HUDEP-2 (cell line): Measurements from ENCODE around the gene C1orf167.

Experiments
- DNase-seq, 76 experiments: peaks; one replicate each; lab custom pipeline; 2025; ENCODE audit not compliant: unreplicated experiment in 76 of 76; lab: John Stamatoyannopoulos, UW

C1orf167 gene

DNA sequence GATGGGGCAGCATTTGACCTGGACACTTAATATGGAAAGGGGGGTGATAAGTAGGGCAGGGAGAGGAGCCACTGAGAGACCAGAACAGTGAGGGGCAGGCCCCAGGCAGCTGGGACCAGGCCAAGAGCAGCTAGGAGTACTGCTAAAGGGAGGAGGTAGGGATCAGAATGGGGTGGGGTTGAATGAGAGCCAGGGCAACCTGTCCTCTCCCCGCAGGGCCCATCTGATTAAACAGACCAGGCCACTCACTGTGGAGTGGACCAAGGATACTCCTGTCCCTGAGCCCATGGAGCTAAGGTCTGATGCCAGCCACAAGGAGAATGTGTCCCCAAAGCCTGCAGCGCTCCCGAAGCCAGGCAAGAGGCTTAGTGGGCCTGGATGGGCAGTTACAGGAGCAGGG is 2.1 kb downstream of the C1orf167 start:
- no peak for DNase-seq

DNA sequence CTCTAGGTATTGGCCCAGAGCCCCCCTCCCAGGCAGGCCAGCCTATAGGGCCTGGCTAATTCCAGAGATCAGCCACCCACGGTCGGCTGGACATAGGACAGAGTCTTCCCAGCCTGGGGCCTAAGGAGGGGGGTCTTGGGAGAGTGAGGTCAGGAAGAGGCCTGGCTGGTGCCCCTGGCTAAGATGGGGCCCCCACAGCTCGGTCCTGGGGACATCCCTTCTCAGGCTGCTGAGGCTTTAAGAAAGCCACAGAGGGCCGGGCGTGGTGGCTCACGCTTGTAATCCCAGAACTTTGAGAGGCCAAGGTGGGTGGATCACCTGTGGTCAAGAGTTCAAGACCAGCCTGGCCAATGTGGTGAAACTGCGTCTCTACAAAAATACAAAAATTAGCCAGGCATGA is 2.5 kb downstream of the C1orf167 start:
- no peak for DNase-seq

DNA sequence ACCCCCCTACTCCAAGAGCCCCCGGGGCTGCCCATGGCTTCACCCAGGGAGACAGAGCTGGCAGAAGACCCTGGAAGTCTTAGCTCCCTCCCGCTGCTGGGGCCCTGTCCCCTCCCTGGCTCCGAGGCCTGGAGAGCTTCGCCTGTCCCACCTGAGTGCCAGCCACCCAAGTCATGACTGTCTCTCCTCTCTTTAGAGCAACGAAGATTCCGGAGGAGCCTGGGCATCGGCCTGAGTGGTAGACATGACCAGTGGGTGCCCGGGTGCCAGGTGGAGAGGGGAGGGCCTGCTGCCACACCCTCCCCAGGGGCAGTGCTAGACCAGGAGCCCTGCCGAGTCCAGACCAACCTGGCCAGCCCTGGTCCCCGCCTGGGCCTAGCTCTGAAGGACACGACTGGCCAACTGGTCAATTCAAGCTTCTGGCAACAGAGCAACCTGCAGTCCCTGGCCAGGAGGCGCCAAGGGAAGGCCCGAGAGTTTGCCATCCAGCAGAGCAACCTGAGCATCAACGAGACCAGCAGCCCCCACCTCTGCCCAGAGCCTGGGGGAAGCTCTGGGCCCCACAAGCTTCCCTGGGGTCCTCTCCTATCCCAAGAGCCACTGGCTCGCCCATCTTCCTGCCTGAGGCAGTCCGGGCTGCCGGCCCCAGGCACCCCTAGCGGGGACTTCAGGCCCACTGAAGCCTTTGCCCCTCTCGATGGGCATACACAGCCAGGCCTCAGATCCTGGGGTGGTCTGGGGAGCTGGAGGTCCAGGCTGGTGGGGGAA is 3.9 kb downstream of the C1orf167 start:
- no peak for DNase-seq

DNA sequence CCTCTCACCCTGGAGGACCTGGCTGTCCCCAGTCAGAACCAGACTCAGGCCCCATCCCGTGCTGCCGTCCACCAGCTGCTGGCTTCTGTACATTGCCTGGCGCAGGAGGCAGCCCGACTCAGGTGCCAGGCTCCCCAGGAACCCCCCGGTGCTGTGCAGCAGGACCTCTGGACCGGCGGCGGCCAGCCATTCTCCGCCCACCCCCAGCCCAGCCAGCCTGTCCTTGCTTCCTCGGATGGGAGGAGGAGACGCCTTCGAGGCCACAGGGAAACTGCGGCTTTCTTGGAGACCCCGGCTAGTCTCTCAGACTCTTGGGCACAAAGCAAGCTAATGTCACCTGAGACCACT is 4.4 kb downstream of the C1orf167 start:
- DNase-seq = no peak

DNA sequence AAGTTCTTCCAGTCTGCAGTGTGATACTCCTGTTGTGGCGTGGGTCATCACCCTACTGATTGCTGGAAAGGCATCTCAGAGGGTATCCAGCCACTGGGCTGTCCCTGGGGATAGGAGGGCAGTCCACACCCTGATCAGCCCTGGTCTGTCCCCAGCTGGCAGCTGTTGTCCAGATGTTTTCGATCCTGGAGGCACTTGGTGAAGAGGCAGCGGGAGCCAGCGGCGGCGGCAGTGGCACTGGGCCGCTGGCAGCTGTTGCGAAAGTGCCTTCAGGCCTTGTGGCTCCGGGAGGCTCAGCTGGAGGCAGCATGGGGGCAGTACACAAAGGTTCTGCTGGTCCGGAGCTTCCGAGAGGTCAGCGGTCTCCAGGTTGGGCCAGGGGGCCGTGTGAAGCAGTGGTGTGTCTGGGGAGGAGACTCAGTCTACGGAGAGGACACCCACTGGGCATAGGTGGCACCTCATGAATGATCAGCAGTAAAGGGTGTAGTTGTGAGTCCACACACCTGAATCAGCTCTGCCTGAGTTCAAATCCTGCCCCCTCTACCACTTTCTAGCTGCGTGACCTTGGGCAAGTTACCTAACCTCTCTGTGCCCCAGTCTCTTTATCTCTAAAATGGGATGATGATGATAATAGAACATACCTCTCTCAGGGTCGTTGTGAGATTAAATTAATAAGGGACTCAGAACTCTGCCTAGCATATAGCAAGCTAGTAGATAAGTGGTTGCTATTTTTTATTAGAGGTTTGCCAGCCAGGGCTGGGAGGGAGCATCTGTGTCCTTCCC is 6.1 kb downstream of the C1orf167 start:
- no peak for DNase-seq

DNA sequence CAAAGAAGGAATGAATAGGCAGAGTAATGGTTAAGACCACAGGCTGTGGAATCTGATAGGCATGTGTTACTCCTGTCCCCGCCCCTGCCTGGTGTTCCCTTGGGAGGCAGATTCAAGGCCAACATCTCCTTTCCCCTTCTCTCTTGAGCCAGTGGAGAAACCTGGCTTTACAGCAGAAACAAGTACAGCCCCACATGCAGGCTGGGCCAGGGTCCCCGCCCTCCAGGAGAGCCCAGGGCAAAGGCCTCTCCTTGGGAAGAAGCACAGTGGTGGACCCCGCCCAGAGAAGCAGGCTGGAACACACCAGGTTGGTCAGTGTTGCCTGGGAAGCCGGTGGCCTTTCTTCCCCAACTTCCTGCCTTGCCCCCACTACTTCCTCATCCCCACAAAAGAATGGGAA is 6.8 kb downstream of the C1orf167 start:
- DNase-seq = no peak

DNA sequence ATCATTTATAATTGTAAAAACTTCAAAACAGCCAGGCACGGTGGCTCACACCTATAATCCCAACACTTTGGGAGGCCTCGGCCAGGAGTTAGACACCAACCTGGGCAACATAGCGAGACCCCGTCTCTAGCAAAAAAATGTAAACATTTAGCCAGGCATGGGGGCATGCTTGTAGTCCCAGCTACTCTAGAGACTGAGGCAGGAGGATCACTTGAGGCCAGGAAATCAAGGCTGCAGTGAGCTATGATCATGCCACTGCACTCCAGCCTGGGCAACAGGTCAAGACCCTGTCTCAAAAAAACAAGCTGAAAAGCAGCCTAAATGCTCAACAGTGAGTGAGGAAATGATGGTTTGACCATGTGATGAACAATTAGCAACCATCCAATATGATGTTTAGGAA is 7.3 kb downstream of the C1orf167 start:
- no peak for DNase-seq

DNA sequence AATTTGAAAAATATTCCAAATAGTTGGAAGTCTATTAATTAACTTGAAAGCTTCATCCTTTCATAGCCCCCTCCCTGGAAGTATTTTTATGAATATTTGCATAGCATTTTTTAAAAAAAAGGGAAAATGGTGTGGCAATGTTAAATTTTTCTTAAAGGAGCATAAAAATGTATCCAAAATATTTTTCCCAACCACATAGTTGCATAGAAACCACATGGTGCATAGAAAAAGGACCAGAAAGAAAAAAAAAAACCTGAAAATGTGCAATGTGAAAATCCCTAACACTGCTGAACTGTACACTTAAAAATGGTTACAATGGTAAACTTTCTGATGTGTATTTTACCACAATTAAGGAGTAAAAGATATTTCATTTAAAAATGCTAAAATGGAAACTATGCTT is 8.0 kb downstream of the C1orf167 start:
- no peak for DNase-seq

DNA sequence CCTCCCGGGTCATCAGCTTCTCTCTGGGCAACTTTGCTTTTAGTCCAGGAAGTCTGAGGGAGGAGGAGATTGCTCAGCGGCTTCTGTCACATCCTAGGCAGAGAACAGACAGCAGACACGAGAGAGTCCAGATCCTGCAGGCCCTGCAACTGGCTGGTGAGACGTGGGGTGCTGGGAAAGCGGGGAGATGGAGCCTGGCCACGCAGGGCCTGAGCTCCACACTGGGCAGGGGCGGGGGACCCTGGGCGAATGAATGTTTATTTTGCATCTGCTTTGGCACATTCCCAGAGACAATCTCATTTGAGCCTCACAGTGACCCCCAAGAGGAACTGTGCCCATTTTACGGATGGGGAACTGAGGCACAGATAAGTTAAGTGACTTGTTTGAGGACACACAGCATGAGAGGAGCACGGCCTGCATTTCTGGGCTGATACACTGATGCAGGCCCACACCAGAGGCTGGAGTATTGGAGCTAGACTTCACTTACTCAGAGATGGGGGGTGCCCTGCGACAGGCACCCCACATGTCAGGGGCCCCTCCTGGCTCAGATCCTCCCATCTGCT is 9.6 kb downstream of the C1orf167 start:
- no peak for DNase-seq

DNA sequence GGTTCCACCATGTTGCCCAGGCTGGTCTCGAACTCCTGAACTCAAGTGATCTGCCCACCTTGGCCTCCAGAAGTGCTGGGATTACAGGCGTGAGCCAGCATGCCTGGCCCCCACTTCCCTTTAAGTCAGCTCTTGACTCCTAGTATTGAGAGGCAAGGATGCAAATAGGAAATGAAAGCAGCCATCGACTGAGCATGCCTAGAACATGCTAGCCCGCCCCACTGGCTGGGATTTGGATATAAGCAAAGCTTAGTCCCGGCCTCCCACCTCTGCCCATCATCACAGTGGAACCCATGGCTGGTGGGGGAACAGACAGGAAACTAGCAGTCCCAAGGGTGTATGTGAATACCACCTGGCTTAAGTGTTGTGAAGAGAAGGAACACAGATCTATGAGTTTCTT is 10.5 kb downstream of the C1orf167 start:
- no peak for DNase-seq

DNA sequence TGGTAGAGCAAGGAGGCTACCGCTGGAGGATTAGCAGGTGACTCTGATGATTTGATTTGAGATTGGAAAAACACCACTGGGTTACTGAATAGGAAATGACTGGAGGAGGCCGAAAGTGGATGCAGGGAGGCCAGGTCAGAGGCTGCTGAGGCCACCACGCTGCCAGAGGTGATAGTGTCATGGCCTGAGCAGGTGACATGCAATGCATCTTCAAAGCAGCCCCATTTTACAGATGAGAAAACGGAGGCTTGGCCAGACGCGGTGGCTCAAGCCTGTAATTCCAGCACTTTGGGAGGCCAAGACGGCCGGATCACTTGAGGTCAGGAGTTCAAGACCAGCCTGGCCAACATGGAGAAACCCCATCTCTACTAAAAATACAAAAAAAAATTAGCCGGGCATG is 12.8 kb downstream of the C1orf167 start:
- no peak for DNase-seq

DNA sequence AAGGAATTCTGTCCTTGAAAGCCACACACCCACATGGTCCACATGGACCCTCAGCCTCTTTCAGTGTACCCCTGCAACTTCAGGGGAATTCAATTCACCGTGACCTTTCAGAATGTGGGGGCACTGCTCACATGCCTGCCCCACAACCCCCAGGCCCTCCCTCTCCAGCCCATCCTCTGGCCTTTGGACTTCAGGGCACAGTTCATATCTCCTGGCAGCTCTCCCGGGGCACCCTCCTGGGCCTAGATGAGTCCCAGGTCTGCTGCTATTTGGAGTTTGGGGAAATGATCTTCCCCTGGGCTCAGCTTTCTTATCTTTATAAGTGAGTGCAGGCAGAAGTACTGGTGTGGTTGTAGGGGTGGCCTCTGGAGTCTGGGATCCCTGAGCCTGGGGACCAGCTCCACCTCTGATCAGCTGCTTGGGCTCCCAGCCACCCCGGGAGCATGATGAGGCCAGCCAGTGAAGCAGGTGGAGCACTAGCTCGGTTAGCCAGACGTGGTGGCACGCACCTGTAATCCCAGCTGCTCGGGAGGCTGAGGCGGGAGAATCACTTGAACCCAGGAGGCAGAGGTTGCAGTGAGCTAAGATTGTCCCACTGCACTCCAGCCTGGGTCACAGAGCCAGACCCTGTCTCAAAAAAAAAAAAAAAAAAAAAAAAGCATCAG is 15.8 kb downstream of the C1orf167 start:
- DNase-seq = no peak

DNA sequence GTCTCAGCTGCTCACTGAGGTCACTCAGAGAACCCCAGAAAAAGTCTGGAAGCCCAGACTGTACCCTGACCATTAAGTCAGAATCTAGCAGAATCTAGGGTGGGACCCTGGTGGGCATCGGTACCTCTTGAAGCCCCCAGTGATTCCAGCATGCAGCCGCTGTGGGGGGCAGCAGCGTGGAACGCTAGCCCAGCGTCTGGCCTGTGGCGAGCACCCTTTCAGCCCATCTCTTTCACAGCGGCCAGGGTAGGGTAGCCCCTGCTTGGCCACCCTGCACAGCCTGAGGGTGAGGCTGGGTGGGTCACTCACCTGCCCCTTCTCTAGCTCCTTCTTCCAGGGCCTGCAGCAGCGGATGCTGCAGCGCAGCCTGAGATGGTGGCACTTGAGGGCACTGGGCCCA is 16.3 kb downstream of the C1orf167 start:
- DNase-seq = no peak

DNA sequence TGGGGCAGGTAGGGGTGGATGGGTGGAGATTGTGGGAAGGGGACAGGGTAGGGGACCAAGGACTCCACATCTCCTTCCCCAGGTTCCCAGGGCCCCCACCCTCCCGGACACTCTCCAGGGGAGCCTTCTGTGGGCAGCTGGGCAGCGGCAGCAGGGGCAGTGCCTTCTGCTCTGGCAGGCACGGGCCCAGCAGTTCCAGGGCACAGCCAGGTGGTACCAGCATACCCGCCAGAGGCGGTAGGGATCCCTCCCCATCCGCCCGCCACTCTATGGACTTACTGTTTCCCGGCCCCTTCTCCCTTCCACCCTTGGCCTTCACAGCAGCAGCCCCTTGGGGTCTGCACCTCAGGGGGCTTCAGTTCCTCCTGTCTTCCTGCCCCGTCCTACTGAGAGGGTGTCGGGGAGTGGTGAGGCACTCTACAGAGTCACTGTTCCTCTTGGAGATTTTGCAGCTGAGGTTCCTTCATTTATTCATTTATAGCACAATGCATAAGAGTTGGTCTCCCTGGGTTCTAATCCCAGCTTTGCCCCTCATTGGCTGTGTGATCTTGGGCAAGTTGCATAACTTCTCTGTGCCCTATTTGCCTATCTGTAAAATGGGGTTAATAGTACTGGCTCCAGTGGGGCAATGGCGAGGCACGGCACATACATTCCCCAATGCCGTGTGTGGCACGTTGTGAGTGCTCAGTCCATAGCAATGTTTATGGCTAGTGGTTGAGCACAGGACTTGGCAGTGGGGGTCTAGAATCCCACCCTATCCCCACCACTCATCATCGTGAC is 17.0 kb downstream of the C1orf167 start:
- no peak for DNase-seq

DNA sequence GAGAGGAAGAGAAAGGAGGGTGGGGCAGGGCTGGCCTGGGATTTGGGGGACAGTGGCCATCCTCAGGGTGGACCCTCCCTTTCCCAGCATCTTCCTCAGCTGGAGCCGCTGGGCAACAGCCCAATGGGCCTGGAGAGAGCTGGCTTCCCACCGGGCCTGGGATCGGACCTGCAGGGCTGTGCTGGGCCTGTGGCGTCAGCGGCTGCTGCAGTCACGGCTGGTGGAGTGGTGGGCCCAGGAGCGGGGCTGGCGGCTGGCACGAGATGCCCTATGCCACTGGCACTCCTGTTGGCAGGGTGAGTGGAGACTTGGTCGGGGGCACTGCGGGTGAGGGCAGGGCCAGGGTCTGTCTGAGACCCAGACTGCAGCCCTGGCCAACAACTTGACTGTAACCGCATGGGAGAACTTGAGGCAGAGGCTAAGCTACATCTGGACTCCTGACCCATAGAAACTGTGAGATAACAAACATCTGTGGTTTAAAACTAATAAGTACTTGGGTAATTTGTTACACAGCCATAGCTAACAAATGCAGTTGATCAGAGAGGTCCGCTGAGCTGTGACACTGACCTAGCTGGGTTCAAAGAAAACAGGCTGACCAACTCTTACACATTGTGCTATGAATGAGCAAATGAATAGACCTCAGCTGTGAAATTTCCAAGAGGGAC is 17.9 kb downstream of the C1orf167 start:
- no peak for DNase-seq

DNA sequence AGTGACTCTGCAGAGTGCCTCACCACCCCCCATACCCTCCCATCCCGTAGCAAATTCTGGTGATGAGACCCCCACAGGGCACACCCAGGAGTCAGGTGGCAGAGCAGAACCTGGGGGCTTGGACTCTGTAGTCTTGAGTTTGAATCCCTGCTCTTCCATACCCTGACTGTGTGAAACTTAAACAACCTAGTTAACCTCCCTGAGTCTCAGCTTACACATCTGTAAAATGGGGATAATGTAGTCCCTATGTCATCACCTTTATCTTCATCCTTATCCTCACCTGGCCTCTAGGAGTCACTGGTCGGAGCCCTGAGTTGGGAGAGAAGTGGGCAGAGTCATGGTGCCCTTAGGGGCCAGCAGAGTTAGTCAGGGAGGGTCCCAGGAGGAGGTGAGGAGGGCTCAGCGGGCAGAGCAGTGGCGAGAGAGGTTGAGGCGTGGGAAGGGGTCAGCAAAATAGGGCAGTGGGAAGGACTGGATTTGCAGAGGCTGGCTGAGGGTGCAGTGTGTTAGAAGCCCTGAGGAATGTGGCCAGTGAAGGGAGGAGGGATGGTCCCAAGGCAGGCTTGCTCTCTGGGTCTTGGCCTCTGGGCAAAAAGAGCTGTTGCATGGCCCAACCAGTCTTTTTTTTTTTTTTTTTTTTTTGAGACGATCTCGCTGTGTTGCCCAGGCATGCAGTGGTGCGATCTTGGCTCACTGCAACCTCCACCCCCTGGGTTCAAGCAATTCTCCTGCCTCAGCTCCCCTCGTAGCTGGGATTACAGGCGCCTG is 18.6 kb downstream of the C1orf167 start:
- DNase-seq = no peak

DNA sequence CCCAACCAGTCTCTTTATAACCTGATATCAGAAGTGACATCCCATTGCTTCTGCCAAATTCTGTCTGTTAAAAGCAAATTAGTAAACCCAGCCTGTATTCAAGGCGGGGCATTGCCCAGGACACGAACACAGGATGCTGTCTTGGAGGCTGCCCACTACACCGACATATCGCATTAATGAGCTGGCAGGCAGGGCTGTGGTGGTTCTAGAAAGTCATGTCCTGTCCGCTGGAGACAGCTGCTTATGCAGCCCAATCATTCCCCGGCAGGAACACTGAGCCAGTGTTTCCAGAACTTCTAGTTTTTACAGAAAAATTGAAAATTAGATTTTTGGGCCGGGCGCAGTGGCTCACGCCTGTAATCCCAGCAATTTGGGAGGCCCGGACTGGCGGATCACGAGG is 19.3 kb downstream of the C1orf167 start:
- no peak for DNase-seq

DNA sequence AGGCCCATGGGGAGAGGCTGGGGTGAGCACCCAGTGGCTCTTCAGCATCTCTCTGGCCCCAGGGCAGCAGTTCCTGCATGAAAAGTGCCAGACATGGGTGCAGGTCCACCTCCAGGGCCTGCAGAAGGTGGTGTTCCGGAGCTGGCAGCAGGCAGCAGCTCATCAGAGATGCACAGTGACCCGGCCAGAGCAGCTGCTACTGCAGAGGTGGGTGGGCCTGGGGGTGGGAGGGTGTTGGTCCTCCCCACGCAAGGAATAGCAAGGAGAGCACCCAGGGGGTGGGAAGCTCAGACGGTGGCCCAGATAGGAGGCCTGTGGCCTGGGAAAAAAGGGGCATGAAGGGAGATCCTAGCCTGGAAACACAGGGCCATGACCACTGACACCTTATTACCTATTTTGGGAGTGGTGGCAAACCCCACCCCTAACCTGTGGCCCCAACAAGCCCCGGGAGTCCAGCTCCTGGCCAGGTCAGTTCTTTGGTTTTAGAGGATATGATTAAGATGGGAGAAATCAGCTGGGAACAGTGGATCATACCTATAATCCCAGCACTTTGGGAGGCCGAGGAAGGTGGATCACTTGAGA is 20.2 kb downstream of the C1orf167 start:
- DNase-seq = no peak

DNA sequence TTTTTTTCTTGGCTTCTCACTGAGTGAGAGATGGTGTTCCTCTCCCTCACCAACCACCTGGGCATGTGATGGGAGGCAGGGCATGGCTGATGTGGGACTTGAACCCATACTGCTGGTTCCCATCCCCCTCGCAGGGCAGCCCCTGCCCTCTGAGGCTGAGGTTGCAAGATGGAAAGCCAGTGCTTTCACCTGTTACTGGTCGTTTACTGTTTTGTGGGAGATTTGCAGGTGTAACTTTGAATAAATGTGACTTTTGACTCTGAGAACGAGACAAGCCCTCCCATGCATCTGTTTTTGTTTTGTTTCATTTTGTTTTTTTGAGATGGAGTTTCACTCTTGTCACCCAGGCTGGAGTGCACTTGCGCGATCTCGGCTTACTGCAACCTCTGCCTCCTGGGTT is 21.6 kb downstream of the C1orf167 start:
- no peak for DNase-seq
